GM21381 (cell line): ENCODE results near the gene UBE3C.
"Not testable (repeated sequence)": the region's sequence is repeated elsewhere in the genome, so short reads cannot be mapped to it uniquely, and the experiment has no call there.

Experiments
- ATAC-seq: cut with Tn5 transposase; IDR thresholded peaks from one replicate; pipeline ENCODE4 v1.9.1; 2021; ENCODE audit warnings: mild to moderate bottlenecking, moderate library complexity; ENCODE audit not compliant: unreplicated experiment

Gene UBE3C

DNA sequence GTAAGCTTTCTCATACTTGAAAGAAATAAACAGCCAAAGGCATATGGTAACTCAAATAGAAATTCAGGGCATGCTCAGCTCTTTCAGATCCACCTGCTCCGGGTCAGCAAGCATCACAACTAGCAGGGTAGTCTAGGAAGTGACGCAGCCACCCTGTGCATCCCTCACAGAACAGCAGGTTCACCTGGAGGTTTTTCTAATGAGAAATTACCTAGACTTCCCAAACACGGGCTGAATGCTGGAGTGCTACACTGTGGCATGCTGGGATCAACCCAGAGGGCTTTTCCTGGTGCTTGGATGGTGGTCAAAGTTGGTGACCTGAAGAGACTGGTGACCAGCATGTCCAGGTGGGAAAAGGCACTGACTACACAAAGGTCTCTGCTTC, 131.3 kb downstream of the UBE3C start:
- no peak for ATAC-seq

DNA sequence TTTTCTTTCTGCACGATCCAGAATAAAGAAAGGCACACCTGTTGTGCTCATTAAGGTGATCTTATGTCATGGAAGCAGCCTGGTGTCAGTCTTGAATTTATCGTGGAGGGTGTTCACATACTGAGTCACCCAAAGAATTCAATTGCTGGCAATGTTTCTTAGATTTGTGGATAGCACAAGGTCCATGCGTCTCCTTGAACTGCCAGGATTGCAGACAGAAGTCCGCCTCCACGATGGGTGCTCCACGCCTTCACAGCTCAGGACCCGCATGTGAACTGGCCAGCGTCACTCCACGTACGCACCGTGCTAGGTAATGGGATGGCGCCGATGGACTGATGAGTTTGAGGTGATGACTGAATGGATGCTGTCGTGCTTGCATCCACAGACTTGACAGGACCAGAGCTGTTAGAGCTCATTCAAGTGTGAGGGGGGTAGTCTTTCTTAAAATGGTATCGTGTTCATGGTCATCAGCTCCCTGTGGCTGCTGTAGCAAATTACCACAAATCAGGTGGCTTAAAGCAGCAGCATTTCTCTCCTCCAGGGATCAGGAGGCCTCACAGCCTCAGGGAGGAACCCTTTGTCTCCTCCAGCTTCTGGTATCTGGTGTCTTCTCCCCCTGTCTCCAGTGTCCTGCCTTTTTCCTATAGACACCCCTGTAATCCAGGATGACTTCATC, 132.7 kb downstream of the UBE3C start:
- ATAC-seq = no peak

GRCh38 chr7:157271991-157272324, 133.2 kb downstream of the UBE3C start:
- no peak for ATAC-seq

GRCh38 chr7:157272351-157273207, 133.9 kb downstream of the UBE3C start:
- no peak for ATAC-seq

DNA sequence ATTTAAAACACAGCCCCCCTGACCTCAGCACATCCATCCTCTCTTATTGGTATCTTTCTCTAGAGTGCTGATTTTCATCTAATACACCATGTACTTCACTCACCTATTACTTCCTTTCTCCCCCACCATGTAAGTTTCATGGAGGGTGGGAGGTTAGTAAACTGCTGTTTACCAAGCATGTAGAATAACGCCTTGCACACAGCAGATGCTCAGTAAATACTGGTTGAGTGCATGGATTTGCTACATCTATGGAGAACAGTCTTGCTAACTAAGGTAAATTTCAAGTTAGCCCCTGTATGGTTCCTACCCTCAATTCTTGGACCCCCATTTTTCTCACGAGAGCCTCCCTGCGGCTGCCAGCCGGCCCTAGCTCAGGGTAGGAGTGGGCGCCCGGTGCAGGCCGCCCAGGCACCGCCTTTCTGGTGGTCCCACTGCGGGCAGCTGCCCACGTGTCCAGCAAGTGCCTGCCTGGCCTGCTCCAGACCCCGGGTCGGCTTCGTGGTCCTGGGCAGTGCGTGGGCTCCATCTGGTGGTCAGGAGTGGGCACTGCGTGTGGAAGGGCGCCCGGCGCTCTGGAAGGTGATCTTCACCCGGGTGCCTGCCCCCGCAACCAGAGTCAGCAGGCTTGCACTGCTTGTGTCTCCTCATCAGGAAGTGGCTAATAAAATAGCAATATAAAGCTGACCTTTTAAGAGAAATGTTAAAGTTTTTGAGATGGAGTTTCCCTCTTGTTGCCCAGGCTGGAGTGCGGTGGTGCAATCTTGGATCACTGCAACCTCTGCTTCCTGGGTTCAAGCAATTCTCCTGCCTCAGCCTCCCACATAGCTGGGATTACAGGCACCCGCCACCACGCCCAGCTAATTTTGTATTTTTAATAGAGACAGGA, 134.7 kb downstream of the UBE3C start:
- peak; percentile 63 for ATAC-seq

- ATAC-seq = not testable (repeated sequence)
These were observed 135.4 kb downstream of the UBE3C start for GRCh38 chr7:157274094-157274634.

DNA sequence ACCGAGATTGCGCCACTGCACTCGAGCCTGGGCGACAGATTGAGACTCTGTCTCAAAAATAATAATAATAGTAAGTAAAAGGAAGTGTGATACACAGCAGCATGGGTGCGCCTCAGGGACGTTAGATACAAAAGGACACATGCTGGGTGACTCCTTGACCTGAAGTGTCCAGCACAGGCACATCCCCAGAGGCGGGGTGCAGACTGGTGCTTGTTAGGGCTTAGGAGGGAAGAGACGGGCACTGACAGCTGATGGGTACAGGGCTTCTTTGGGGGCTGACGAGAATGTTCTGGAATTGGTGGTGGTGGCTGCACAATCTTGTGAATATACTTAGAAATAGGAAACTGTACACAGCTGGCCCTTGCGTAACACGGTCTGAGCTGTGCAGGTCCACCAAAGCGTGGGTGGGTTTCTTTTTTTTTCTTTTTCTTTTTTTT, 136.3 kb downstream of the UBE3C start:
- no peak for ATAC-seq

- no peak for ATAC-seq
These were observed 137.4 kb downstream of the UBE3C start for GRCh38 chr7:157276091-157276561.

- no peak for ATAC-seq
These were observed 138.2 kb downstream of the UBE3C start for GRCh38 chr7:157276731-157277562.

DNA sequence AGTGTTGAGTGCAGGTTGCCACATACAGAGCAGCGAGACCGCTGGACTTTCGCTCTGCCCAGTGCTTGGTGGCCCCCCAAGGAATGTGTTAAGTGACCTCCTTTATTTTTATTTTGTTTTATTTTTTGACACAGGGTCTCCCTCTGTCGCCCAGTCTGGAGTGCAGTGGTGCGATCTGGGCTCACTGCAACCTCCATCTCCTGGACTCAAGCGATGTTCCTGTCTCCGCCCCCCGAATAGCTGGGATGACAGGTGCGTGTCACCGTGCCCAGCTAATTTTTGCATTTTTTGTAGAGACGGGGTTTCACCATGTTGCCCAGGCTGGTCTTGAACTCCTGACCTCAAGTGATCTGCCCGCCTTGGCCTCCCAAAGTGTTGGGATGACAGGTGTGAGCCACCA, 138.8 kb downstream of the UBE3C start:
- not testable (repeated sequence) for ATAC-seq

- no peak for ATAC-seq
These were observed 139.6 kb downstream of the UBE3C start for GRCh38 chr7:157278167-157278790.

DNA sequence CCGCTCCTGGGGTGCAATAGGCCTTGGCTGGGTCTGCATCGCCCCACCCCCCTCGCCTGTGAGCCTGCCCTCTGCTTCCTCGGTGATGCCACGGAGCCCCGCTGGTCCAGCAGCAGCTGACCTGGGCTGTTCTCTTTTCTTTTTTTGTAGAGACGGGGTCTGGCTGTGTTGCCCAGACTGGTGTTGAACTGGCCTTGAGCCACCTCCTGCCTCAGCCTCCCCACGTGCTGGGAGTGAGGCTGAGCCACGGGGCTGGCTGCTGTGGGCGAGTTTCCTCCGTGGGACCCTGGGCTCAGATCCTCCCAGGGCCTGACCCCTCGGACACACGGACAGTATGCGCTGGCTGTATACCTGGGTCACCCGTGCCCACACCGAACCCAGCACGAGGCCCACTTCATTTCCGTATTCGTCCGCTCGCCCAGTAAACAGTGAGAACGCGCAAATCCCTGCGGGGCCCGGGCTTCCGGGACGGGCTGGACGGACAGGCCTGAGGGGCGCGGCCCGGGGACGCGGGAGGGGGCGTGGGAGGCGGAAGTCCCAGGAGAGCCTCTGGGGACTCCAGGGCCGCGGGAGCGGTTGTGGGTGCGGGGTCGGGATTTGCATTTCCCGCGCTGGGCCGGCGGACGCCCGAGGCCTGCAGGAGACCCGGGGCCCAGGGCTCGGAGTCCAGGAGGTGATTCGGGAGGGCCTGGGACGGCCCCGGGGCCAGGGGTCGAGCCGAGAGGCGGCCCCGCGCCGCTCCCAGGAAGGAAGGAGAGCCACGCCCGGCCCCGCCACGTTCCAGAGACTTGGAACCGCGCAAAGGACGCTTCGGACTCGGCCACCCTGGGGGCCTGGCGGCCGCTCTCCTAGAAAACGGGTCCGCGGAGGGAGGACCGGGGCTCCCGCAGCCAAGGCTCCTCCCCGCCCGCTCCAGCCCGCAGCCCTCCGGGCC, 140.3 kb downstream of the UBE3C start:
- ATAC-seq = peak; percentile 51

GRCh38 chr7:157279741-157280215, 141.1 kb downstream of the UBE3C start:
- ATAC-seq = no peak

- no peak for ATAC-seq
These were observed 141.6 kb downstream of the UBE3C start for GRCh38 chr7:157280216-157280841.

- no peak for ATAC-seq
These were observed 142.7 kb downstream of the UBE3C start for GRCh38 chr7:157281221-157281998.

- no peak for ATAC-seq
These were observed 143.5 kb downstream of the UBE3C start for GRCh38 chr7:157282141-157282801.
